ENCODE measurements around the gene NAT9.

NAT9 gene

DNA sequence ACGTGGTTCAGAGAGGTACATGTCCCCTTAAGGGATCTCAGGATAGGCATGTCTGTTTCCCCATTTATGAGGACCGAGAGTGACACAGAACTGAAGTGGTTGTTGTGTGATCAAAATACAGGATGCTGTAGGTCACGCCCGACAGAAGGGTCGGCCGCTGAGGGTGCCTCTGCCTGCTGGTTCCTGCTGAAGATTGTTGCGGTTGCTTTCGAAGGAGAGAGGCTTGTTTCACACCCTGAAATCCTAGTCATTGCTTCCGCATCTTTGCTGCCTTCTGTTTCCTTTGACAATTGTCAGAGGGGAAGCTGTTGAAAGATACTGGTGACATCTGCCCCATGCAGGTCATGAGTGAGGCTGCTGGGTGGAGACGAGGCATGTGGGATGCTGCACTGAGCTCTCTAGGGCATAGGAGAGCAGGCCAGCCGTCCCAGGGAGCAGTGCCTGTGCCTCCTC lies 3.8 kb upstream of the NAT9 start:
- DNase-seq = peak in 4 of 5 experiments; percentile 33 to 97 (median 58)

DNA sequence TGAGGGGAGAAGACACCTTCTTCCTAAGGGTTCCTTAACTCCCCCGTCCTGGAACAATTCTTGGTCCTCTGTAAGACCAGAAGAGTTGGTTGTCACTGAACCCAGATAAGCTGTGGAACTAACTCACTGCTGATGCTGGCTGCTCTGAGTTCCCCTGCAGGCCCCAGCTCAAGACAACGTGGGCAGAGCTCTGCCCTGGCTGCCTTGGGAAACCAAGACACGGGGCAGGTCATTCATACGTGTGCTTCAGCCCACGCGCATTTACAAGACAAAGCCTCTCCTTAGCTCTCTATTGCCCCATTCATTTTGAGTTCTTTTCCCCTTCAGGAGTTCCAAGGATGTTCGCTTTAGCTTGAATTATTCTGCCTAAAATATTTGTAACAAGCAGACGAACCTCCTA lies 3.4 kb upstream of the NAT9 start:
- DNase-seq = no peak

- no peak for DNase-seq
Observed at GRCh38 chr17:74778960-74779359, 2.8 kb upstream of the NAT9 start.

- DNase-seq = no peak
Observed at GRCh38 chr17:74777901-74778515, 1.9 kb upstream of the NAT9 start.

DNA sequence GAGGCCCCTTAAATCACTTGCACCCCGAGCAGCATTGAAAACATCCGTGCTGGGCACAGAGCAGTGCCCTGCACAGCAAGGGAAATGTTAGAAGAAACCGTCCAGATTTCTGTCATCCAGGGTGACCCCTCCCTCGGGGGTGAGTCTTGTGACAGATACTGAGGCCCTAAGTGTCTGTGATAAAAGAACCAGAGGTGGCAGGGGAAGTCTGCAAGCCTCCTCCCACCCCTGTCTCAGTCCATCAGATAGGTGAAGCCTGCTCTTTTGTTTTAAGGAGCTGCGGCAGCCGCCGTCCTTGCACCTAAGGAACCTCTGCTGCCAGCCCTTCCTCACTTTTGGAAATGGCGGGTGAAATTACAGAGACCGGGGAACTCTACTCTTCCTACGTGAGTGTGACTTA lies 845 bp upstream of the NAT9 start:
- DNase-seq = peak in 1 of 5 experiments; percentile 39

- no peak for DNase-seq
Observed at GRCh38 chr17:74775409-74776043, 619 bp downstream of the NAT9 start.

GRCh38 chr17:74773871-74774286 lies 2.3 kb downstream of the NAT9 start:
- DNase-seq = no peak

- no peak for DNase-seq
Observed at GRCh38 chr17:74773414-74773813, 2.7 kb downstream of the NAT9 start.

DNA sequence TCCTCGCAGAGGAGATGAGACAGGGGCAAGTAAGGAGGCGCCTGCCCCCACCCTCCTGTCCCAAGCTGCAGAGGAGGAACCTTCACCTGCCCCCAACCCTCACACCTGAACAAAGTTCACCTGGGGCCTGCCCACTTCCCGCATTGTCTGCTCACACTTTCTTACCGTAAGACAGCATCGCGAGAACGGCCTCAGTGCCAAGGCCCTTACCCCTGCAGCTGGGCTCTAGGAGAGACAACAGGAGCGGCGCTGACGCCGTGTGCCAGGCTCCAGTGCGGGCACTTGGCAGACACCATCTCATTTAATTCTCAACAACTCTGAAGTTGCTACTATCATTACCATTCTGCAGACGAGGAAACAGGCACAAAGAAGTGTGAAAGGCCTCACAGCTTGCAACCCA lies 4.1 kb downstream of the NAT9 start:
- DNase-seq = no peak

- no peak for DNase-seq
Observed at GRCh38 chr17:74771319-74771914, 4.7 kb downstream of the NAT9 start.

DNA sequence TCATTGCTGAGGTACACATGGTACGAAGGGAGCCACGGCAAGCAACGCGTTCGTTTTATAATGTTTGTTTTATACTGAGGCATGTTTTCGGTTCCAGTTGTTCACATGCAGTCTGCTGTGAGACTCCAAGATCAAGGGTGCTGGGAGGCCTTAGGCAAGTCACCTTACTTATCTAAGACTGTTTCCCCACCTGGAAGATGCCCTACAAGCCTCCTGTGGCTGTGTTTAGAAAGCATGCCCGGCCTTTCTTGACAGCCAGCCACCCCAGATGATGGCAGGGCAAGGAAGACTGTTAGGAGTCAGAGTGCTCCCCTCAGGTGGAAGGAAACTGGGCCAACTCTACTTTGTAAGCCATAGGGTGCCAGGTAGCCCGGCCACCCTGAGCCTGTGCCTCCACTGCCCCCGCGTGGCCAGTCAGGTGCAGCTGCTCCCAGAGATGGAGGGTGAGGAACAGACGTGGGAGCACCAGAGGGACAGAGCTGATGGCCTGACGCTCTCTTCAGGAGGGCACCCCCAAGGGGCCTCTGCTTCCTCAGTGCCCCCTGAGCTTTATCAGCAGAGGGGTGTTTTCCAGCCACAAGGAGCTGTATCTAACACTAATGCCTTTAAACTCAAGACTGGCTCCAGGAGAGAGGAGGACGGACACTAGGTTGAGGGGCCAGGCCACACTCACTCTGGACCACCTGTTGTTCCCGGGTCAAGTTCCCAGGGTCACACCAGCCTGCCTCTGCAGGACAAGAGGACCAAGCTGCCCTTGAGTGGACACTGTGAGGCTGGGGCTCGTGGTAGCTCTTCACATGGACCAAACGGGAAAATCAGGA lies 5.4 kb downstream of the NAT9 start:
- DNase-seq = peak; percentile 47 to 77 (median 67)

- no peak for DNase-seq
Observed at GRCh38 chr17:74769856-74770497, 6.2 kb downstream of the NAT9 start.

DNA sequence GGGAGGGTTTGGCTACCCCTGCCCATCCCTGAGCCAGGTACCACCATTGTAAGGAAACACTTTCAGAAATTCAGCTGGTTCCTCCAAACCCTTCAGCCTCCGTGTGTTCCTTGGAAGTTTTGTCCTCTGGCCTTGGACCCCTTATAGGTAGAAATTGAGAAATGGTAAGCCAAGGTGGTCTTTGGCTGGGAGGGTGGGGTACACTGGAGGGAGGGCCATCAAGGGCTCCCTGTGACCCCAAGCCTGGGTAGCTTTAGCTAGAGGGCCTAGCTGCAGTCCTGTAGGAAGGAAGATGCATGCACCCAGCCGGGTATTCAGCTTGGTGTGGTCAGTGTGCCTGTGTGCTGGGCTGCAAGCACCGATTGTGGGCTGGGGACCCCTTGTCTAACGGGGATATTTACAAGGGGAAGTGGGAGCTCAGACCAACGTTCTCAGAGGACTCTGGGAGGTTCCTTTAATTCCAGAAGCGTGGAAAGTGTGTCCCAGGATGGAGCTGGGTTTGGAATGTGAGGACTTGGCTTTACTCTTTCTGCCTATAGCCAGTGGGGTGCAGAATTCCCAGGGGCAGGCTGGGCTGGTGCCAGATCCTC lies 6.8 kb downstream of the NAT9 start:
- no peak for DNase-seq

DNA sequence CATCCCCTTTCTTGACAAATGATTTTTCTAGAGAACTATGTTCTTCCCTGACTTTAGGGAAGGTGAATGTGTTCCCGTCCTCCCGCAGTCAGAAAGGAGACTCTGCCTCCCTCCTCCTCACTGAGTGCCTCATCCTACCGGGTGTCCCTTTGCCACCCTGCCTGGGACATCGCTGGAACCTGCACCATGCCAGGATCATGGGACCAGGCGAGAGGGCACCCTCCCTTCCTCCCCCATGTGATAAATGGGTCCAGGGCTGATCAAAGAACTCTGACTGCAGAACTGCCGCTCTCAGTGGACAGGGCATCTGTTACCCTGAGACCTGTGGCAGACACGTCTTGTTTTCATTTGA lies 7.4 kb downstream of the NAT9 start:
- no peak for DNase-seq

DNA sequence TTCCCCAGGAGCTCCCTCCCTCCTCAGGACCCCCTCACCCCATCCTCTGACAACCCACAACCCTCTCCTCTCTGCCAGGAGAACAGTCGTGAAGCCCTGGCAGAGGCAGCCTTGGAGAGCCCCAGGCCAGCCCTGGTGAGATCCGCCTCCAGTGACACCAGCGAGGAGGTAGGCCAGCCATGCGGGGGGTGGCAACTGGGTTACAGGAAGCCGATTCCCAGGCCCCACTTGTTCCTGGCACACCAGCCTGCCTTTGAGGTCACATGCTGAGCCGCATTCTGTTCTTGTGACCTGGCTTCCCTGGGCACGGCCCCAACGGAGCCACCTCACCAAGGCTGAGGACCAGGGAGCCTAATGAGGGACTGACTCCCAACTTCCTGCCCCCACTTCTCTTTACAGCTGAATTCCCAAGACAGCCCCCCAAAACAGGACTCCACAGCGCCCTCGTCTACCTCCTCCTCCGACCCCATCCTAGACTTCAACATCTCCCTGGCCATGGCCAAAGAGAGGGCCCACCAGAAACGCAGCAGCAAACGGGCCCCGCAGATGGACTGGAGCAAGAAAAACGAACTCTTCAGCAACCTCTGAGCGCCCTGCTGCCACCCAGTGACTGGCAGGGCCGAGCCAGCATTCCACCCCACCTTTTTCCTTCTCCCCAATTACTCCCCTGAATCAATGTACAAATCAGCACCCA lies 7.9 kb downstream of the NAT9 start:
- DNase-seq = no peak

GRCh38 chr17:74767111-74767516 lies 9.0 kb downstream of the NAT9 start:
- no peak for DNase-seq

DNA sequence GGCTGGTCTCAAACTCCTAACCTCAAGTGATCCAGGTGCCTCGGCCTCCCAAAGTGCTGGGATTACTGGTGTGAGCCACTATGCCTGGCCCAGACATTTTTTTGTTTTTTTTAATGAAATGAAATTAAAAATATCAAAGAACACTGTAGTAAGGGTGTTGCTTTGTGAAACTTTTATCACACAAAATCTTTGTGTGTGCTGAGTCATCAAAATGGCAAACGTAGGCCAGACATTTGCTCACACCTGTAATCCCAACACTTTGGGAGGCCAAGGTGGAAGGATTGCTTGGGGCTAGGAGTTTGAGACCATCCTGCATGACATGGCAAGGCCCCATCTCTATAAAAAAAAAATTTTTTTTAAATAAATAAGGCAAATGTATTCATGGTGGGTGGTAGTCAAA lies 9.7 kb downstream of the NAT9 start:
- DNase-seq = no peak

DNA sequence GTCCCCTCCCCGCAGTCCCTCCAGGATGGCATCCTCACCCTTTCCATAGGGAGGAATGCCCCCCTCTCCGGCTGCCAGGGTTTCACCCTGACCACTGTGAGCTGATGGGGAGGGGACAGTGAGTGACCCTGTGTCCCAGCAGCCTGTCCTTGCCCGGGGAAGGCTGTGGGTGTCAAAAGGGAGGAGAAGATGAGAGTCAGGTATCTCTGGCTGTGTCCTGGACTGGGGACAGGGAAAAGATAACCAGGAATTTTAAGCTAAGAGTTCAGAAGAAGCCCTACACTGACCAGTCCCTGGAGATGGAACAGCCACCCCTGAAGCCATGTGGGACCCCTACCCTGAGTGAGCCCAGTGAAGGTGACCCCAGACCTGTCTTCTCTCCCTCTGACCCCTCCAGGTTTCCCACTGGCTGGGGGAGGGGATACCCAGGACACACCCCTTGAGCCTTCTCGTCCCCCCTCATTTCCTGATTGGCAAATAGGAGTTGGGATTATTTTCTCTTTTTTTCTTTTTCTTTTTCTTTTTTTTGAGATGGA lies 11.3 kb downstream of the NAT9 start:
- no peak for DNase-seq

DNA sequence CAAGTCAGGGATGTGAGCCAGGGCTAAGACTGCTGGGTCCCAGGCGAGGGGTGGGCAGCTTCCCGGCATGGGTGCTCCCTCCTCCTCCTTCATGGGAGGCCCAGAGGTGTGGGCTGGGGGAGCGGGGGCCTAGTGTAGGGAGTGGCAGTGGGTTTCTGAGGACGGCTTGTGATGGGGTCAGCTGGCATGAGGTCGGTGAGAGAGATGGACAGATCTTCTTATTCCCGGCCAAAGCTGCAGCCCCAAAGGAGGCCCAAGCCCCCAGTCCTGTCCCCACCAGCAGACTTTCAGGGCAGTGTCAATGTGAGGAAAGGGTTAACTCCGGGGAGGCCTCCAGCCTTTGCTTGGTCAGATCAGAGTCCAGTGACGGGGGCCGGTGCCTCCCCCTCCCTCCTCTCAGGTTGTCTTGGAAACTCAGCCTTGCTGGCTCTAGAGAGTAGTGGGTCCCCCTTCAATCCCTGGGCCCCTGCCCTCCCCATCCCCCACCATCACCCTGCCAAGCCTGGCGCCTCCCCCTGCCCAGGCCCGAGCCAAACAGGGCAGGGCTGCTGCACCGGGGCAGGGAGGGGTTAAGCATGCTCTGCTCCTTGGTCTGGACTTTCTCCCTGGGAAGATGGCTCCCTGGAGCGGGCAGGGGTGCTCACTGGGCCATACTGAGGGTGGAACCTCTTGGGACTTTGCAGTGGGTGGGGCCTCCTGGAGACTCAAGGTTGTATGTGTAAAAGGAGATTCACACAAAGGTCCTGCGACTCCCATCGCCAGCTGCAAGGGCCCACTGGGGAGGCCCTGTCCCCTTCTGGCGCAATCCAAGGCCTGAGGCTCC lies 12.4 kb downstream of the NAT9 start:
- DNase-seq = no peak

DNA sequence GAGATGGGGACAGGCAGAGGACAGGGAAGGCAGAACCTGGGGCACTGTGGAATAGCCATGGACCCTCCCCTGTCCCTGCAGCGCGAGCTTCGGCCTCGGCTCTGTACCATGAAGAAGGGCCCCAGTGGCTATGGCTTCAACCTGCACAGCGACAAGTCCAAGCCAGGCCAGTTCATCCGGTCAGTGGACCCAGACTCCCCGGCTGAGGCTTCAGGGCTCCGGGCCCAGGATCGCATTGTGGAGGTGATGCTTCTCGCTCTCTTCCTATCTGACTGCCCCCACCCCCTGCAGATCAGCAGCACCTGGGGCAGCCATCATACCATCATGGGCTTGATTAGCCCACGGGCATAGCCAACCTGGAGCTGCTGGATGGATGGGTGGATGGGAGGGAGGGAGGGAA lies 14.2 kb downstream of the NAT9 start:
- DNase-seq = no peak

DNA sequence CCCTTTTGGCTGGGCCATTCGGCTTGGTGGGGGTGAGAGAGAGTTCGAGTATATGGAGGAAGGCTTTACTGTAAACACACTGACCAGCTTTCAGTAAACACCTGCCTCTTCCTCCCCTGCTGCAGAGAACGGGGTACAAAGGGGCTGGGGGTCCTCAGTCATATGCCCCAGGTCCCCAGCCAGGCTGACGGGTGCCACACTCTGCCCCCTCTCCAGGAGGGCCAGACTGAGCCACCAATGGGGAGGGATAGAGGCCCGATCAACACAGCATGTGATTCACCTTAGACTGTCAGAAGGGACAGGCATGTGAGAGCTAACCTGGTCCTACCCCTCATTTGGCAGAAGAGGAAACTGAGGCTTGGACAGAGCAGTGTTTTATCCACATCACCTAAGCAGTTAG lies 14.7 kb downstream of the NAT9 start:
- no peak for DNase-seq

Data from T-helper 2 cell (primary cell).